ENCODE results near the gene PPP1R8.

The PPP1R8 gene

GRCh38 chr1:27858949-27859576 lies 28.5 kb downstream of the PPP1R8 start:
- H2AFZ ChIP-seq (ENCODE audit: low read depth, low read length): no peak overlapping the region
- H3K9me3 ChIP-seq (ENCODE audit: insufficient read depth, low read length, severe bottlenecking): no peaks in the 10 kb centered on the region
- no peak overlapping the region for H3K9ac ChIP-seq (ENCODE audit: low read depth, low read length)
- TF ChIP-seq EZH2 (IDR thresholded peaks at IDR 0.05; ENCODE audit: borderline replicate concordance, low read depth, low read length, severe bottlenecking): no peak
- TF ChIP-seq, protein P1, sequence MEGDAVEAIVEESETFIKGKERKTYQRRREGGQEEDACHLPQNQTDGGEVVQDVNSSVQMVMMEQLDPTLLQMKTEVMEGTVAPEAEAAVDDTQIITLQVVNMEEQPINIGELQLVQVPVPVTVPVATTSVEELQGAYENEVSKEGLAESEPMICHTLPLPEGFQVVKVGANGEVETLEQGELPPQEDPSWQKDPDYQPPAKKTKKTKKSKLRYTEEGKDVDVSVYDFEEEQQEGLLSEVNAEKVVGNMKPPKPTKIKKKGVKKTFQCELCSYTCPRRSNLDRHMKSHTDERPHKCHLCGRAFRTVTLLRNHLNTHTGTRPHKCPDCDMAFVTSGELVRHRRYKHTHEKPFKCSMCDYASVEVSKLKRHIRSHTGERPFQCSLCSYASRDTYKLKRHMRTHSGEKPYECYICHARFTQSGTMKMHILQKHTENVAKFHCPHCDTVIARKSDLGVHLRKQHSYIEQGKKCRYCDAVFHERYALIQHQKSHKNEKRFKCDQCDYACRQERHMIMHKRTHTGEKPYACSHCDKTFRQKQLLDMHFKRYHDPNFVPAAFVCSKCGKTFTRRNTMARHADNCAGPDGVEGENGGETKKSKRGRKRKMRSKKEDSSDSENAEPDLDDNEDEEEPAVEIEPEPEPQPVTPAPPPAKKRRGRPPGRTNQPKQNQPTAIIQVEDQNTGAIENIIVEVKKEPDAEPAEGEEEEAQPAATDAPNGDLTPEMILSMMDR (IDR thresholded peaks at IDR 0.05; ENCODE audit: borderline replicate concordance, extremely low read depth, low read length, poor library complexity, severe bottlenecking): no peak
- no peak overlapping the region for H3K4me2 ChIP-seq (ENCODE audit: insufficient read depth, low read length)
- H3K4me1 ChIP-seq (ENCODE audit: insufficient read depth, low read length): 0 out of 2 replicates have a peak, but pooled peaks cover 3% of the 10 kb centered on the region
- no peak overlapping the region for H3K27ac ChIP-seq (ENCODE audit: low read length)
- ATAC-seq (ENCODE audit: insufficient read depth, low read depth) (no peak), DNase-seq (no peak)
- no peaks in the 10 kb centered on the region for H4K20me1 ChIP-seq (ENCODE audit: insufficient read depth, low read length)
- H3K79me2 ChIP-seq (ENCODE audit: insufficient read depth, low read length): no peaks in the 10 kb centered on the region
- no peaks in the 10 kb centered on the region for H3K27me3 ChIP-seq (ENCODE audit: insufficient read depth, low read length, poor library complexity)
- no peaks in the 10 kb centered on the region for H3K36me3 ChIP-seq (ENCODE audit: insufficient read depth, low read length)
- no peak overlapping the region for H3K4me3 ChIP-seq (ENCODE audit: low read depth in 1 of 2, low read length in 2 of 2)

- Histone ChIP-seq H3K9ac (ENCODE audit: low read depth, low read length) (no peak overlapping the region), H3K27me3 (ENCODE audit: insufficient read depth, low read length, poor library complexity) (no peaks in the 10 kb centered on the region), H3K9me3 (ENCODE audit: insufficient read depth, low read length, severe bottlenecking) (no peaks in the 10 kb centered on the region), H3K4me2 (ENCODE audit: insufficient read depth, low read length) (no peak overlapping the region), H3K27ac (ENCODE audit: low read length) (no peak overlapping the region), H3K4me1 (ENCODE audit: insufficient read depth, low read length) (0 out of 2 replicates have a peak, but pooled peaks cover 3% of the 10 kb centered on the region), H3K79me2 (ENCODE audit: insufficient read depth, low read length) (no peaks in the 10 kb centered on the region), H2AFZ (ENCODE audit: low read depth, low read length) (no peak overlapping the region), H4K20me1 (ENCODE audit: insufficient read depth, low read length) (no peaks in the 10 kb centered on the region), H3K36me3 (ENCODE audit: insufficient read depth, low read length) (no peaks in the 10 kb centered on the region), H3K4me3 (ENCODE audit: low read depth in 1 of 2, low read length in 2 of 2) (no peak overlapping the region)
- no peak for DNase-seq
- TF ChIP-seq, protein P1 (IDR thresholded peaks at IDR 0.05; ENCODE audit: borderline replicate concordance, extremely low read depth, low read length, poor library complexity, severe bottlenecking): no peak
- TF ChIP-seq EZH2 (IDR thresholded peaks at IDR 0.05; ENCODE audit: borderline replicate concordance, low read depth, low read length, severe bottlenecking): no peak
- ATAC-seq (ENCODE audit: insufficient read depth, low read depth): no peak
These were observed 30.9 kb downstream of the PPP1R8 start for GRCh38 chr1:27861436-27861835.

DNA sequence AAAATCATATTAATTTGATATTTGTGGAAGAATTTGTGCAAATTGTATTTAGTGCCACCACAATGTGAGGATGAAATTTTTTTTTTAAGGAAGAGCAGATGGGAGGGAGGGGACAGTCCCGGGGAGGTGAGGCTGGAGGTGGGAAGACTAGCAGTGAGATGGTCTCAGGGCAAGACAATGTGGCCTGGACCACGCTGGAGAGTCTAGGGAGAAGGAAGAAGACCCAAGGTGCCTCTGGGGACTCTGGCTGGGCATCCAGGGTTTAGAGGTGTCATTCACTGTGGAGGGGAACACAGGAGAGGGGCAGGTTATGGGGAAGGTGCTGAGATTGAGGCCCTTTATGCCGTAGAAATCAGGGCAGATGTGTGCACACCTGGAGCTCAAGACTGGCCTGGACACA lies 31.4 kb downstream of the PPP1R8 start:
- no peaks in the 10 kb centered on the region for H3K27me3 ChIP-seq (ENCODE audit: insufficient read depth, low read length, poor library complexity)
- H3K79me2 ChIP-seq (ENCODE audit: insufficient read depth, low read length): no peaks in the 10 kb centered on the region
- no peaks in the 10 kb centered on the region for H3K9me3 ChIP-seq (ENCODE audit: insufficient read depth, low read length, severe bottlenecking)
- 0 out of 2 replicates have a peak, but pooled peaks cover 3% of the 10 kb centered on the region for H3K4me1 ChIP-seq (ENCODE audit: insufficient read depth, low read length)
- DNase-seq: no peak
- no peak overlapping the region for H3K4me2 ChIP-seq (ENCODE audit: insufficient read depth, low read length)
- H3K9ac ChIP-seq (ENCODE audit: low read depth, low read length): no peak overlapping the region
- no peak for ATAC-seq (ENCODE audit: insufficient read depth, low read depth)
- no peaks in the 10 kb centered on the region for H4K20me1 ChIP-seq (ENCODE audit: insufficient read depth, low read length)
- TF ChIP-seq, protein P1 (IDR thresholded peaks at IDR 0.05; ENCODE audit: borderline replicate concordance, extremely low read depth, low read length, poor library complexity, severe bottlenecking): no peak
- no peak for TF ChIP-seq EZH2 (IDR thresholded peaks at IDR 0.05; ENCODE audit: borderline replicate concordance, low read depth, low read length, severe bottlenecking)
- no peak overlapping the region for H3K4me3 ChIP-seq (ENCODE audit: low read depth in 1 of 2, low read length in 2 of 2)
- no peak overlapping the region for H2AFZ ChIP-seq (ENCODE audit: low read depth, low read length)
- no peak overlapping the region for H3K27ac ChIP-seq (ENCODE audit: low read length)
- H3K36me3 ChIP-seq (ENCODE audit: insufficient read depth, low read length): no peaks in the 10 kb centered on the region
